Umbilical cord (tissue), 2 donors: ENCODE measurements around the gene FXYD6. TPM values are rescaled to one million over a fixed set of nuclear protein-coding genes. Genes with fewer than 3 reads are reported as not detected.
"Not testable (repeated sequence)": the region's sequence is repeated elsewhere in the genome, so short reads cannot be mapped to it uniquely, and the experiment has no call there.

ENCODE experiments used
- DNase-seq: peaks from one replicate; pipeline ENCODE4 v3.0.0-alpha.2; 2015; ENCODE audit warnings: low spot score
- total RNA-seq: library from RNA; depleted of rRNA; stranded (reverse); fragments of >200 nt; gene quantifications from one replicate; pipeline ENCODE4 v1.2.3, GENCODE V29; 2014; ENCODE audit warnings: low replicate concordance; ENCODE audit not compliant: insufficient read depth

FXYD6 gene
- total RNA-seq, 1 donor from 2014 or later: 48.2 TPM

- DNase-seq: no peak
These were observed 58.2 kb downstream of the FXYD6 start for GRCh38 chr11:117818041-117818873.

- DNase-seq: peak; percentile 95
These were observed 59.0 kb downstream of the FXYD6 start for GRCh38 chr11:117817368-117818040.

GRCh38 chr11:117816846-117817367 lies 59.6 kb downstream of the FXYD6 start:
- DNase-seq: no peak

GRCh38 chr11:117816151-117816741 lies 60.2 kb downstream of the FXYD6 start:
- DNase-seq: peak; percentile 93

- no peak for DNase-seq
These were observed 61.1 kb downstream of the FXYD6 start for GRCh38 chr11:117815262-117815803.

- peak; percentile 70 for DNase-seq
These were observed 61.6 kb downstream of the FXYD6 start for GRCh38 chr11:117814766-117815261.

- no peak for DNase-seq
These were observed 62.2 kb downstream of the FXYD6 start for GRCh38 chr11:117814204-117814765.

GRCh38 chr11:117810056-117810451 lies 66.4 kb downstream of the FXYD6 start:
- DNase-seq: not testable (repeated sequence)

GRCh38 chr11:117809236-117810055 lies 67.0 kb downstream of the FXYD6 start:
- peak; percentile 91 for DNase-seq

GRCh38 chr11:117808784-117809183 lies 67.7 kb downstream of the FXYD6 start:
- DNase-seq: peak; percentile 65

- peak; percentile 77 for DNase-seq
These were observed 68.8 kb downstream of the FXYD6 start for GRCh38 chr11:117807482-117808327.

GRCh38 chr11:117806846-117807245 lies 69.6 kb downstream of the FXYD6 start:
- DNase-seq: no peak

- DNase-seq: no peak
These were observed 71.4 kb downstream of the FXYD6 start for GRCh38 chr11:117805045-117805444.

- DNase-seq: no peak
These were observed 72.6 kb downstream of the FXYD6 start for GRCh38 chr11:117803896-117804295.

- no peak for DNase-seq
These were observed 76.8 kb downstream of the FXYD6 start for GRCh38 chr11:117799634-117800033.

GRCh38 chr11:117796872-117797529 lies 79.5 kb downstream of the FXYD6 start, which contains the start of gene DSCAML1:
DSCAML1 (minus strand) TSS chr11:117797216; CDS start chr11:117797079, 137 bp downstream.
- no peak for DNase-seq

- DNase-seq: no peak
These were observed 80.0 kb downstream of the FXYD6 start for GRCh38 chr11:117796456-117796871.

GRCh38 chr11:117795638-117796455 lies 80.6 kb downstream of the FXYD6 start:
- DNase-seq: no peak
